Stimulated activated naive B cell treated with anti-CD40 and anti-IgM and Interleukin-4, amounts not matched to agents 10 μg/mL and 1 μg/mL and 100 μg/mL, for 72 hours (primary cell): ENCODE measurements around the gene MAST2.
A peak's percentile ranks its signal among the peaks of the same experiment; 100 is the strongest.
"Not testable (repeated sequence)": the region's sequence is repeated elsewhere in the genome, so short reads cannot be mapped to it uniquely, and the experiment has no call there.

ENCODE experiments used
- ATAC-seq, 2 donors: fragments of 150-1000 bp; cut with Tn5 transposase; replicated peaks; 2 replicates each; pipeline ENCODE4 v1.10.0; 2021; ENCODE audit warnings: moderate library complexity in 1 of 2
- DNase-seq: peaks from one replicate; pipeline ENCODE4 v3.0.0; 2021
- H3K27ac Mint-ChIP-seq: one replicate; pipeline ENCODE4 v1.8.0; 2022; ENCODE audit warnings: mild to moderate bottlenecking, mixed read lengths
- H3K27me3 Mint-ChIP-seq, 2 donors: one replicate each; pipeline ENCODE4 v1.8.0; 2022; ENCODE audit warnings: mixed read lengths in 2 of 2
- H3K36me3 Mint-ChIP-seq, 2 donors: one replicate each; pipeline ENCODE4 v1.8.0; 2022; ENCODE audit warnings: mixed read lengths in 2 of 2, mild to moderate bottlenecking in 1 of 2
- H3K4me1 Mint-ChIP-seq, 2 donors: one replicate each; pipeline ENCODE4 v1.8.0; 2022; ENCODE audit warnings: mixed read lengths in 2 of 2, mild to moderate bottlenecking in 1 of 2
- H3K4me3 Mint-ChIP-seq, 2 donors: one replicate each; pipeline ENCODE4 v1.8.0; 2022; ENCODE audit warnings: mild to moderate bottlenecking in 2 of 2, mixed read lengths in 2 of 2, moderate library complexity in 1 of 2
- H3K9me3 Mint-ChIP-seq, 2 donors: one replicate each; pipeline ENCODE4 v1.8.0; 2022; ENCODE audit warnings: mixed read lengths in 2 of 2, mild to moderate bottlenecking in 1 of 2

The MAST2 gene

GRCh38 chr1:45828841-45829240, 25.4 kb downstream of the MAST2 start:
- Mint-ChIP-seq H3K27ac (no peak overlapping the region), H3K9me3 (no peaks in the 10 kb centered on the region), H3K27me3 (no peaks in the 10 kb centered on the region), H3K36me3 (peaks cover 23 to 40% of the 10 kb centered on the region in 2 donors), H3K4me1 (no peaks in the 10 kb centered on the region), H3K4me3 (no peak overlapping the region)
- ATAC-seq (no peak), DNase-seq (no peak)

- no peak overlapping the region for H3K4me3 Mint-ChIP-seq
- peaks cover 8 to 12% of the 10 kb centered on the region in 2 donors for H3K4me1 Mint-ChIP-seq
- H3K9me3 Mint-ChIP-seq = no peaks in the 10 kb centered on the region
- no peak for DNase-seq
- H3K27me3 Mint-ChIP-seq = no peaks in the 10 kb centered on the region
- no peak overlapping the region for H3K27ac Mint-ChIP-seq
- no peak for ATAC-seq
- peaks cover 10 to 26% of the 10 kb centered on the region in 2 donors for H3K36me3 Mint-ChIP-seq
These were observed 29.9 kb downstream of the MAST2 start for GRCh38 chr1:45833361-45833760.

GRCh38 chr1:45834689-45835088, 31.3 kb downstream of the MAST2 start:
- Mint-ChIP-seq H3K4me1 (peaks cover 8 to 12% of the 10 kb centered on the region in 2 donors), H3K4me3 (no peak overlapping the region), H3K9me3 (no peaks in the 10 kb centered on the region), H3K27me3 (no peaks in the 10 kb centered on the region), H3K27ac (no peak overlapping the region), H3K36me3 (peaks cover 11 to 34% of the 10 kb centered on the region in 2 donors)
- DNase-seq (no peak), ATAC-seq (no peak)

- H3K36me3 Mint-ChIP-seq = peaks cover 7 to 29% of the 10 kb centered on the region in 2 donors
- H3K4me3 Mint-ChIP-seq = no peak overlapping the region
- DNase-seq (no peak), ATAC-seq (peak; percentile 68 to 80)
- H3K9me3 Mint-ChIP-seq = no peaks in the 10 kb centered on the region
- peaks cover 8 to 12% of the 10 kb centered on the region in 2 donors for H3K4me1 Mint-ChIP-seq
- no peak overlapping the region for H3K27ac Mint-ChIP-seq
- no peaks in the 10 kb centered on the region for H3K27me3 Mint-ChIP-seq
These were observed 33.0 kb downstream of the MAST2 start for GRCh38 chr1:45836451-45836850.

GRCh38 chr1:45836861-45837260, 33.4 kb downstream of the MAST2 start:
- H3K4me3 Mint-ChIP-seq, H3K9me3 Mint-ChIP-seq, DNase-seq, H3K27me3 Mint-ChIP-seq, H3K27ac Mint-ChIP-seq: not testable (repeated sequence)
- H3K36me3 Mint-ChIP-seq = peaks cover 6 to 28% of the 10 kb centered on the region in 2 donors
- H3K4me1 Mint-ChIP-seq = peaks cover 8 to 12% of the 10 kb centered on the region in 2 donors
- ATAC-seq = peak in 1 of 2 donors; percentile 31

GRCh38 chr1:45838322-45838721, 34.9 kb downstream of the MAST2 start:
- Mint-ChIP-seq H3K36me3 (peaks cover 6 to 16% of the 10 kb centered on the region in 2 donors), H3K4me1 (peaks cover 12 to 17% of the 10 kb centered on the region in 2 donors)
- not testable (repeated sequence) for H3K27ac Mint-ChIP-seq, ATAC-seq, DNase-seq, H3K4me3 Mint-ChIP-seq, H3K27me3 Mint-ChIP-seq, H3K9me3 Mint-ChIP-seq

- no peaks in the 10 kb centered on the region for H3K9me3 Mint-ChIP-seq
- H3K4me3 Mint-ChIP-seq = no peak overlapping the region
- H3K36me3 Mint-ChIP-seq = peaks cover 3 to 12% of the 10 kb centered on the region in 2 donors
These were observed 37.3 kb downstream of the MAST2 start for GRCh38 chr1:45840704-45841103.

GRCh38 chr1:45842786-45843185, 39.4 kb downstream of the MAST2 start:
- Mint-ChIP-seq H3K4me3 (no peak overlapping the region), H3K9me3 (no peaks in the 10 kb centered on the region), H3K36me3 (peaks cover 3 to 9% of the 10 kb centered on the region in 2 donors), H3K27me3 (no peaks in the 10 kb centered on the region), H3K4me1 (peaks cover 6 to 9% of the 10 kb centered on the region in 2 donors), H3K27ac (no peak overlapping the region)
- peak; percentile 34 to 57 for ATAC-seq
- DNase-seq = no peak

More at GRCh38 chr1:45840704-45841103, 37.3 kb downstream of the MAST2 start:
- peak; percentile 53 to 63 for ATAC-seq
- no peak overlapping the region for H3K27ac Mint-ChIP-seq
- no peaks in the 10 kb centered on the region for H3K27me3 Mint-ChIP-seq
- no peak for DNase-seq
- peaks cover 14 to 21% of the 10 kb centered on the region in 2 donors for H3K4me1 Mint-ChIP-seq

GRCh38 chr1:45843474-45843905, 40.1 kb downstream of the MAST2 start:
- ATAC-seq = peak; percentile 56 to 57
- H3K4me1 Mint-ChIP-seq = peaks cover 6 to 9% of the 10 kb centered on the region in 2 donors
- no peaks in the 10 kb centered on the region for H3K27me3 Mint-ChIP-seq
- H3K36me3 Mint-ChIP-seq = peaks cover 5 to 11% of the 10 kb centered on the region in 2 donors
- no peaks in the 10 kb centered on the region for H3K9me3 Mint-ChIP-seq
- no peak for DNase-seq
- H3K4me3 Mint-ChIP-seq = no peak overlapping the region
- H3K27ac Mint-ChIP-seq = no peak overlapping the region

GRCh38 chr1:45844000-45844399, 40.6 kb downstream of the MAST2 start:
- not testable (repeated sequence) for ATAC-seq, H3K27me3 Mint-ChIP-seq, H3K4me1 Mint-ChIP-seq, H3K4me3 Mint-ChIP-seq, DNase-seq, H3K9me3 Mint-ChIP-seq, H3K27ac Mint-ChIP-seq
- H3K36me3 Mint-ChIP-seq = peaks cover 10 to 12% of the 10 kb centered on the region in 2 donors

GRCh38 chr1:45846931-45847330, 43.5 kb downstream of the MAST2 start:
- ATAC-seq (no peak), DNase-seq (no peak)
- H3K4me3 Mint-ChIP-seq = no peak overlapping the region
- no peaks in the 10 kb centered on the region for H3K27me3 Mint-ChIP-seq
- peaks cover 12 to 22% of the 10 kb centered on the region in 2 donors for H3K9me3 Mint-ChIP-seq
- H3K4me1 Mint-ChIP-seq = peaks cover 6 to 9% of the 10 kb centered on the region in 2 donors
- H3K36me3 Mint-ChIP-seq = peaks cover 17 to 28% of the 10 kb centered on the region in 2 donors
- no peak overlapping the region for H3K27ac Mint-ChIP-seq

GRCh38 chr1:45848097-45848496, 44.7 kb downstream of the MAST2 start:
- DNase-seq (no peak), ATAC-seq (no peak)
- Mint-ChIP-seq H3K27me3 (no peaks in the 10 kb centered on the region), H3K36me3 (peaks cover 17 to 28% of the 10 kb centered on the region in 2 donors), H3K4me3 (no peak overlapping the region), H3K4me1 (peaks cover 4 to 6% of the 10 kb centered on the region in 2 donors), H3K27ac (no peak overlapping the region), H3K9me3 (peaks cover 12 to 22% of the 10 kb centered on the region in 2 donors)

- Mint-ChIP-seq H3K36me3 (peaks cover 17 to 28% of the 10 kb centered on the region in 2 donors), H3K27me3 (no peaks in the 10 kb centered on the region), H3K27ac (no peak overlapping the region), H3K9me3 (peaks cover 12 to 22% of the 10 kb centered on the region in 2 donors), H3K4me1 (peaks cover 0 to under 1% of the 10 kb centered on the region in 2 donors), H3K4me3 (no peak overlapping the region)
- ATAC-seq (no peak), DNase-seq (no peak)
These were observed 45.3 kb downstream of the MAST2 start for GRCh38 chr1:45848714-45849113.

GRCh38 chr1:45850017-45850416, 46.6 kb downstream of the MAST2 start:
- Mint-ChIP-seq H3K9me3 (peaks cover 12 to 22% of the 10 kb centered on the region in 2 donors), H3K4me3 (no peak overlapping the region), H3K27ac (no peak overlapping the region), H3K27me3 (no peaks in the 10 kb centered on the region), H3K4me1 (no peaks in the 10 kb centered on the region), H3K36me3 (peaks cover 17 to 28% of the 10 kb centered on the region in 2 donors)
- DNase-seq (no peak), ATAC-seq (no peak)

GRCh38 chr1:45854724-45855123, 51.3 kb downstream of the MAST2 start:
- H3K27ac Mint-ChIP-seq = no peak overlapping the region
- H3K4me1 Mint-ChIP-seq = no peaks in the 10 kb centered on the region
- H3K4me3 Mint-ChIP-seq = no peak overlapping the region
- H3K27me3 Mint-ChIP-seq = no peaks in the 10 kb centered on the region
- peaks cover 8 to 14% of the 10 kb centered on the region in 2 donors for H3K36me3 Mint-ChIP-seq
- no peak for DNase-seq
- no peak for ATAC-seq
- H3K9me3 Mint-ChIP-seq = peaks cover 11 to 14% of the 10 kb centered on the region in 2 donors
